Hepatocyte (in vitro differentiated cells): ENCODE data around the gene RUNX1.

Source experiments
- EZH2 ChIP-seq: fragments of 200-600 bp; sonication (generic); IDR thresholded peaks from 2 replicates; pipeline ENCODE4 v1.6.1; 2016; ENCODE audit warnings: antibody characterized with exemption, mild to moderate bottlenecking, borderline replicate concordance
- TF ChIP-seq, protein P1 (sequence below): fragments of 200-600 bp; sonication (generic); IDR thresholded peaks from 2 replicates; pipeline ENCODE4 v1.5.1; 2016; ENCODE audit warnings: antibody characterized with exemption, mild to moderate bottlenecking; ENCODE audit not compliant: poor library complexity

GRCh38 chr21:35046263-35046624, 2.9 kb downstream of the RUNX1 start:
- TF ChIP-seq, protein P1, sequence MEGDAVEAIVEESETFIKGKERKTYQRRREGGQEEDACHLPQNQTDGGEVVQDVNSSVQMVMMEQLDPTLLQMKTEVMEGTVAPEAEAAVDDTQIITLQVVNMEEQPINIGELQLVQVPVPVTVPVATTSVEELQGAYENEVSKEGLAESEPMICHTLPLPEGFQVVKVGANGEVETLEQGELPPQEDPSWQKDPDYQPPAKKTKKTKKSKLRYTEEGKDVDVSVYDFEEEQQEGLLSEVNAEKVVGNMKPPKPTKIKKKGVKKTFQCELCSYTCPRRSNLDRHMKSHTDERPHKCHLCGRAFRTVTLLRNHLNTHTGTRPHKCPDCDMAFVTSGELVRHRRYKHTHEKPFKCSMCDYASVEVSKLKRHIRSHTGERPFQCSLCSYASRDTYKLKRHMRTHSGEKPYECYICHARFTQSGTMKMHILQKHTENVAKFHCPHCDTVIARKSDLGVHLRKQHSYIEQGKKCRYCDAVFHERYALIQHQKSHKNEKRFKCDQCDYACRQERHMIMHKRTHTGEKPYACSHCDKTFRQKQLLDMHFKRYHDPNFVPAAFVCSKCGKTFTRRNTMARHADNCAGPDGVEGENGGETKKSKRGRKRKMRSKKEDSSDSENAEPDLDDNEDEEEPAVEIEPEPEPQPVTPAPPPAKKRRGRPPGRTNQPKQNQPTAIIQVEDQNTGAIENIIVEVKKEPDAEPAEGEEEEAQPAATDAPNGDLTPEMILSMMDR: no peak
- TF ChIP-seq EZH2: no peak
